Esophagus squamous epithelium (tissue), 5 donors: ENCODE measurements around the gene GPR158. TPM values are rescaled to one million over a fixed set of nuclear protein-coding genes. Genes with fewer than 3 reads are reported as not detected.
"Not testable (repeated sequence)": the region's sequence is repeated elsewhere in the genome, so short reads cannot be mapped to it uniquely, and the experiment has no call there.

ENCODE experiments used
- DNase-seq: peaks from one replicate; lab custom pipeline; 2025; lab: John Stamatoyannopoulos, UW
- H3K27ac ChIP-seq, 4 donors: fragments of 200-600 bp; sonication (generic); one replicate each; pipeline ENCODE4 v1.5.1; 2016 to 2019; ENCODE audit warnings: mild to moderate bottlenecking in 1 of 4
- H3K27me3 ChIP-seq, 4 donors: fragments of 200-600 bp; sonication (generic); 1 replicate in 3 of 4; 2 replicates in 1 of 4; pipeline versions ENCODE4 v1.5.1 to v1.6.0; 2017 to 2021; ENCODE audit warnings: antibody characterized with exemption in 1 of 4
- H3K36me3 ChIP-seq, 3 donors: fragments of 200-600 bp; sonication (generic); one replicate each; pipeline ENCODE4 v1.5.1; 2016 to 2019
- H3K4me1 ChIP-seq, 3 donors: fragments of 200-600 bp; sonication (generic); one replicate each; pipeline ENCODE4 v1.5.1; 2017 to 2019
- H3K4me3 ChIP-seq, 4 donors: fragments of 200-600 bp; sonication (generic); 1 replicate in 3 of 4; 2 replicates in 1 of 4; pipeline ENCODE4 v1.5.1; 2016 to 2019; ENCODE audit warnings: mild to moderate bottlenecking in 2 of 4, moderate library complexity in 1 of 4
- H3K9me3 ChIP-seq, 3 donors: fragments of 200-600 bp; sonication (generic); one replicate each; pipeline ENCODE4 v1.5.1; 2016 to 2019
- POLR2A ChIP-seq, 4 donors: fragments of 450-650 bp; IDR thresholded peaks; one replicate each; pipeline ENCODE4 v1.6.1; 2017; ENCODE audit warnings: antibody characterized with exemption in 4 of 4, mild to moderate bottlenecking in 4 of 4, moderate library complexity in 3 of 4
- whole genome bisulfite sequencing, 2 donors: methylation state at CpG; one replicate each; pipeline ENCODE4 v1.1.5; 2018; 5-methylcytosine and 5-hydroxymethylcytosine counted together
- intact Hi-C: fragments of 100-400 bp; cut with DNase I; formaldehyde crosslinking; loops from one replicate; pipeline ENCODE4 v1.15.0; 2022
- total RNA-seq, 4 donors: library from RNA; depleted of rRNA; stranded (reverse); fragments of >200 nt; gene quantifications; one replicate each; pipeline ENCODE4 v1.1.0, GENCODE V29; 2016
- TF ChIP-seq, protein P1 (sequence below), 6 experiments: fragments of 450-650 bp in 4 of 6; fragments of 200-600 bp in 2 of 6; sonication (generic) in 2 of 6; IDR thresholded peaks; one replicate each; pipeline ENCODE4 v1.5.1; 2016 to 2019; ENCODE audit warnings: antibody characterized with exemption in 6 of 6, mild to moderate bottlenecking in 4 of 6, moderate library complexity in 4 of 6
- donor health status: DM: yes; HTN: yes; CAD: no.

Gene GPR158
- total RNA-seq, 4 donors from 2014 or later, result not detected

DNA sequence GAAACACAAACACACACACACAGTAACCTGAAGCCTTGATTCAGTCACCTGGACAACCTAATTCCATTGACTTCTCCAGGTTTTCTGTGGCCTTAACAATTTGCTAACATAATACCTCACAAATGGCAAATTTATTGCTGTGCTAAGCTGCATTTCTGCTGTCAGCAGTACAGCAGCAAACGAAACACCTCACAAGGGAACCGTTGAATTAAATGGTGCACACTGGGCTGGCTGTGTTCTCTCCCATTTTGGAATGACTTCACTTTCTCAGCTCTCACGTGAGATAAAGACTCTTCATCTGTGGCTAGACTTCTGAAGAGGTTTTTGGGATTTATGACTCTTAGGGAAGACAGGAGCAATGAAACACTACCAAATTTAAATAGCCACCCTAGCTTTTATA lies 152.5 kb downstream of the GPR158 start:
- no peak for DNase-seq
- Histone ChIP-seq H3K4me3 (no peak overlapping the region), H3K27me3 (no peaks in the 10 kb centered on the region), H3K27ac (no peak overlapping the region), H3K36me3 (no peaks in the 10 kb centered on the region), H3K9me3 (no peaks in the 10 kb centered on the region), H3K4me1 (no peaks in the 10 kb centered on the region)
- TF ChIP-seq POLR2A (IDR thresholded peaks at IDR 0.05), result no peak
- TF ChIP-seq, protein P1, sequence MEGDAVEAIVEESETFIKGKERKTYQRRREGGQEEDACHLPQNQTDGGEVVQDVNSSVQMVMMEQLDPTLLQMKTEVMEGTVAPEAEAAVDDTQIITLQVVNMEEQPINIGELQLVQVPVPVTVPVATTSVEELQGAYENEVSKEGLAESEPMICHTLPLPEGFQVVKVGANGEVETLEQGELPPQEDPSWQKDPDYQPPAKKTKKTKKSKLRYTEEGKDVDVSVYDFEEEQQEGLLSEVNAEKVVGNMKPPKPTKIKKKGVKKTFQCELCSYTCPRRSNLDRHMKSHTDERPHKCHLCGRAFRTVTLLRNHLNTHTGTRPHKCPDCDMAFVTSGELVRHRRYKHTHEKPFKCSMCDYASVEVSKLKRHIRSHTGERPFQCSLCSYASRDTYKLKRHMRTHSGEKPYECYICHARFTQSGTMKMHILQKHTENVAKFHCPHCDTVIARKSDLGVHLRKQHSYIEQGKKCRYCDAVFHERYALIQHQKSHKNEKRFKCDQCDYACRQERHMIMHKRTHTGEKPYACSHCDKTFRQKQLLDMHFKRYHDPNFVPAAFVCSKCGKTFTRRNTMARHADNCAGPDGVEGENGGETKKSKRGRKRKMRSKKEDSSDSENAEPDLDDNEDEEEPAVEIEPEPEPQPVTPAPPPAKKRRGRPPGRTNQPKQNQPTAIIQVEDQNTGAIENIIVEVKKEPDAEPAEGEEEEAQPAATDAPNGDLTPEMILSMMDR (IDR thresholded peaks at IDR 0.05), result no peak
- intact Hi-C loops, result no loop called here
- 31 to 59% methylated on average over 3 of the region's 3 CpGs for whole genome bisulfite sequencing, 2 donors

DNA sequence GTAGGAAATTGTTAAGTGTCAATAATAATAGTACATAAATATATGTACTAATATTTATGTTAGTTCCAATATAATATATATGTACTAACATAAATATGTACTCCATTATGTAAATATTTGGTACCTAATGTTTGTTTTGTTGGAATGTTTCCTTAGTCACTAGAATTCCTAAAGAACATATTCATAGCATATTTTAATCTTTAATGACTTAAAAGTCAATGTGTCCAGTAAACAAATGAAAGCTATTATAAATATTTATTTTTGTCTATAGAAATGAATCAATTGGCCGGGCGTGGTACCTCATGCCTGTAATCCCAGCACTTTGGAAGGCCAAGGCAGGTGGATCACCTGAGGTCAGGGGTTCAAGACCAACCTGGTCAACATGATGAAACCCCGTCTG lies 153.6 kb downstream of the GPR158 start:
- Histone ChIP-seq H3K36me3 (no peaks in the 10 kb centered on the region), H3K9me3 (no peaks in the 10 kb centered on the region), H3K4me1 (no peaks in the 10 kb centered on the region), H3K27me3 (no peaks in the 10 kb centered on the region), H3K4me3 (no peak overlapping the region), H3K27ac (no peak overlapping the region)
- TF ChIP-seq, protein P1 (IDR thresholded peaks at IDR 0.05), result no peak
- no peak for TF ChIP-seq POLR2A (IDR thresholded peaks at IDR 0.05)
- intact Hi-C loops, result no loop called here
- WGBS, 2 donors, result 63 to 76% methylated on average over 3 of the region's 3 CpGs
- DNase-seq, result no peak

DNA sequence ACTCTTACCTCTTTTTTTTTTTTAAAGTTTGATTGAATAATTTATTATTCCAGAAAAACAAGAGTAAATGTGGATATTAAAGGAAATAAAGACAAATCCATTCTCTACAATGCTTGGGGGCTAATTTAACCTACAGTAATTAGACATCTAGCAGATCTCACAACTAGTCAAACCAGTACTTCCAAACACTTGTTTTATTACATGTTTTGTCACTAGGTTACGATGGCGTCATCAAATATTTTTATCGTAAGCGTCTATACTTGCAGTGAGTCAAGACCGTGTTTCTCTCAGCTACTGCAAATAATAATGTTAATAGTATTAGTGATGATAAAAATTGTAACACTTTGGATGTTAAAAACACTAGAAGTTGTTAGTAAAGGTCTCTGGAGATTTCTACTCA lies 154.8 kb downstream of the GPR158 start:
- H3K27ac ChIP-seq, H3K4me1 ChIP-seq, H3K9me3 ChIP-seq, H3K27me3 ChIP-seq, DNase-seq, H3K4me3 ChIP-seq, H3K36me3 ChIP-seq, intact Hi-C loops: not testable (repeated sequence)
- 58 to 64% methylated on average over 5 of the region's 5 CpGs for WGBS, 2 donors

DNA sequence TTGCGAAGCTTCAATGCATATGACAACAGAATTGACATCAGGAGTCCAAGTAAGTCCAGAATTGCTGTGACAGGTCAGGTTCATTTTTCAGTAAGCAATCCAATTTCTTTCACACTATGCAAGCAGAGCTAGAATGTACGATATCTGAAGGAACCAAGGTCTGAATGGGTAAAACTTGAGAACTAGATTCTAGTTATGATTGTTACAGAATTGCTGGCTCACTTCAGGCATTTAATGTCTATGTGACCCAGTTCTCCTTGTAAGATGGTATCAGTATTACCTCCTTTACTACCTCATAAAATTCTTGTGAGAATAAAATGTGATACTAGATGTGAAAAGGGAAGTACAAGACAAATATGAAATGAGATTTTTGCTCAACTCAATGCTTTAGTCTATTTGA lies 159.6 kb downstream of the GPR158 start:
- no peaks in the 10 kb centered on the region for H3K27me3 ChIP-seq
- no peak for DNase-seq
- no peaks in the 10 kb centered on the region for H3K36me3 ChIP-seq
- intact Hi-C loops, result no loop called here
- H3K9me3 ChIP-seq, result no peaks in the 10 kb centered on the region
- H3K27ac ChIP-seq, result no peak overlapping the region
- no peaks in the 10 kb centered on the region for H3K4me1 ChIP-seq
- WGBS, 2 donors, result 71 to 89% methylated on average over 2 of the region's 2 CpGs
- TF ChIP-seq, protein P1 (IDR thresholded peaks at IDR 0.05), result no peak
- no peak for TF ChIP-seq POLR2A (IDR thresholded peaks at IDR 0.05)
- H3K4me3 ChIP-seq, result no peak overlapping the region

DNA sequence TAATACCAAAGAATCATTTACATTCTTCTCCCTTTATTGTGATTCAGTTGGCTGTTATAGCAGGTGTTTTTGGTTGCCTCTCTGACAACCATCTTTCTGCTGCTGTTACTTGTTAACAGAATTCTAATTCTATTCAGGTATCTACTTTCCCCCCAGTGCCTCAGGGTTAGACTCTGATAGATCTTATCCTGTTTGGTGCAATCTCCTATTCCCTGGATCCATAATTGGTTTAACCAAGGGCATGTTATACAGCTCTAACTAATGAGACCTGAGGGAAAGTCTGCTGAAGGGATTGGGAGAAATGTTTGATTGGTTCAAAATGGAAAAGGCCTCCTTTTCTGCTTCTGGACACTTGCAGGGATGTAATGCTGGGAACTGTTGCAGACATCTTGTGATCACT lies 161.5 kb downstream of the GPR158 start:
- Histone ChIP-seq H3K4me3 (no peak overlapping the region), H3K27ac (no peak overlapping the region), H3K27me3 (no peaks in the 10 kb centered on the region), H3K36me3 (no peaks in the 10 kb centered on the region), H3K4me1 (no peaks in the 10 kb centered on the region), H3K9me3 (no peaks in the 10 kb centered on the region)
- intact Hi-C loops, result no loop called here
- DNase-seq, result no peak
- TF ChIP-seq, protein P1 (IDR thresholded peaks at IDR 0.05), result no peak
- TF ChIP-seq POLR2A (IDR thresholded peaks at IDR 0.05), result no peak

DNA sequence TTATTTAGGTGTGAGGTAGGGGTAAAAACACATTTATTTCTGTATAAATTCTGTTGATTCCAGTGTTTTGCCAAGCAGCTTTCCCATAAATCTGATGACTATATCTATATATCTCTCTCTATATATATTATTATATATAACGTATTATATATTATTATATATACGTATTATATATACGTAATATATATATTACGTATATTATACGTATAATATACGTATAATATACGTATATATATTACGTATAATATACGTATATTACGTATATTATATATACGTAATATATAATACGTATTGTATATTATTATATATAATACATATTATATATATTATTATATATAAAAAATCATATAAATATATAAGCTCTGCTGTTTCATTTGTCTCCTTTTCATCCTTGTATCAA lies 163.5 kb downstream of the GPR158 start:
- H3K27ac ChIP-seq, result no peak overlapping the region
- no peaks in the 10 kb centered on the region for H3K9me3 ChIP-seq
- TF ChIP-seq, protein P1 (IDR thresholded peaks at IDR 0.05), result no peak
- TF ChIP-seq POLR2A (IDR thresholded peaks at IDR 0.05), result no peak
- WGBS, 2 donors, result 84 to 94% methylated on average over 12 of the region's 12 CpGs
- DNase-seq, result no peak
- no peaks in the 10 kb centered on the region for H3K4me1 ChIP-seq
- no peak overlapping the region for H3K4me3 ChIP-seq
- no peaks in the 10 kb centered on the region for H3K36me3 ChIP-seq
- H3K27me3 ChIP-seq, result no peaks in the 10 kb centered on the region
- intact Hi-C loops, result no loop called here
